Keratinocyte (primary cell): ENCODE results near the gene GLUD1. TPM values are rescaled to one million over a fixed set of nuclear protein-coding genes. Genes with fewer than 3 reads are reported as not detected.

ENCODE experiments used
- DNase-seq: peaks from one replicate; pipeline ENCODE4 v3.0.0-alpha.2; 2011; ENCODE audit warnings: low read depth, missing footprints, low spot score
- FAIRE-seq: peaks from 2 replicates; lab custom pipeline; 2011; peaks lifted over from hg19 to GRCh38; lab: Jason Lieb, UNC
- H2AFZ ChIP-seq: 2 replicates; pipeline ENCODE4 v1.6.0; 2012; ENCODE audit warnings: low read length, control low read depth, inconsistent platforms; ENCODE audit not compliant: control insufficient read depth
- H3K27ac ChIP-seq: 2 replicates; pipeline ENCODE4 v1.5.1; 2011; ENCODE audit warnings: low read length; ENCODE audit not compliant: control insufficient read depth, insufficient read depth
- H3K27me3 ChIP-seq: 3 replicates; pipeline ENCODE4 v1.6.0; 2011; ENCODE audit warnings: low read length; ENCODE audit not compliant: control insufficient read depth, insufficient read depth; ENCODE audit errors: extremely low read depth
- H3K36me3 ChIP-seq, 2 experiments: 2 replicates in 1 of 2; 3 replicates in 1 of 2; pipeline ENCODE4 v1.5.1; 2011; ENCODE audit warnings: low read length in 2 of 2, mild to moderate bottlenecking in 1 of 2; ENCODE audit not compliant: control insufficient read depth in 2 of 2, insufficient read depth in 2 of 2; ENCODE audit errors: extremely low read depth in 1 of 2
- H3K4me1 ChIP-seq: 3 replicates; pipeline ENCODE4 v1.5.1; 2011; ENCODE audit warnings: low read length; ENCODE audit not compliant: control insufficient read depth, insufficient read depth; ENCODE audit errors: extremely low read depth
- H3K4me2 ChIP-seq: 3 replicates; pipeline ENCODE4 v1.6.0; 2011; ENCODE audit warnings: low read depth, low read length; ENCODE audit not compliant: control insufficient read depth, insufficient read depth; ENCODE audit errors: extremely low read depth
- H3K4me3 ChIP-seq, 3 experiments: fragments of 200-600 bp in 1 of 3; sonication (generic) in 1 of 3; 2 replicates in 2 of 3; 3 replicates in 1 of 3; pipeline ENCODE4 v1.5.1; 2011 to 2016; ENCODE audit warnings: low read length in 3 of 3, mild to moderate bottlenecking in 3 of 3, control low read depth in 2 of 3, inconsistent platforms in 1 of 3, low read depth in 1 of 3, mixed read lengths in 1 of 3, mixed run types in 1 of 3, moderate library complexity in 1 of 3; ENCODE audit not compliant: control insufficient read depth in 2 of 3, insufficient read depth in 2 of 3; ENCODE audit errors: extremely low read depth in 1 of 3
- H3K79me2 ChIP-seq: 2 replicates; pipeline ENCODE4 v1.6.0; 2012; ENCODE audit warnings: low read length; ENCODE audit not compliant: control insufficient read depth, insufficient read depth
- H3K9ac ChIP-seq: 3 replicates; pipeline ENCODE4 v1.6.0; 2011; ENCODE audit warnings: low read length; ENCODE audit not compliant: control insufficient read depth, insufficient read depth; ENCODE audit errors: extremely low read depth
- H3K9me1 ChIP-seq: 3 replicates; pipeline ENCODE4 v1.6.0; 2011; ENCODE audit warnings: low read length; ENCODE audit not compliant: control insufficient read depth, insufficient read depth; ENCODE audit errors: extremely low read depth
- H3K9me3 ChIP-seq: 2 replicates; pipeline ENCODE4 v1.5.1; 2012; ENCODE audit warnings: low read depth, low read length; ENCODE audit not compliant: control insufficient read depth
- H4K20me1 ChIP-seq: 3 replicates; pipeline ENCODE4 v1.6.0; 2011; ENCODE audit warnings: low read length; ENCODE audit not compliant: control insufficient read depth, insufficient read depth; ENCODE audit errors: extremely low read depth
- EZH2 ChIP-seq: IDR thresholded peaks from one replicate; pipeline ENCODE4 v1.6.1; 2012; ENCODE audit warnings: inconsistent platforms, mild to moderate bottlenecking, low read length, moderate library complexity
- dilution Hi-C: fragments of 300-500 bp; cut with MboI; formaldehyde crosslinking; loops from one replicate; pipeline ENCODE4 v1.7.0; 2020; ENCODE audit warnings: low sequenced_read_pairs; ENCODE audit not compliant: extremely low pct_ligation_motif_present
- polyA plus RNA-seq, 5 experiments: library from polyadenylated mRNA; depleted of rRNA in 3 of 5; stranded (reverse) in 3 of 5; stranded (forward) in 1 of 5; unstranded in 1 of 5; fragments of >200 nt; gene quantifications; 1 replicate in 1 of 5; 2 replicates in 3 of 5; 3 replicates in 1 of 5; pipeline versions ENCODE4 v1.2.1 to v1.2.3, GENCODE V29; 2011 to 2012; ENCODE audit warnings: missing spikeins in 2 of 5, low read depth in 1 of 5, low replicate concordance in 1 of 5
- TF ChIP-seq, protein P1 (sequence below), 3 experiments: IDR thresholded peaks in 1 of 3; conservative IDR thresholded peaks in 1 of 3; optimal IDR thresholded peaks in 1 of 3; 2 replicates in 2 of 3; 3 replicates in 1 of 3; pipeline versions ENCODE3 to v1.5.1; 2011; ENCODE audit warnings: low read length in 3 of 3, mild to moderate bottlenecking in 3 of 3, moderate library complexity in 2 of 3, control low read depth in 1 of 3, inconsistent platforms in 1 of 3; ENCODE audit not compliant: insufficient read depth in 2 of 3; ENCODE audit errors: extremely low read depth in 1 of 3

Gene GLUD1
- polyA plus RNA-seq, 1 donor (not counting 4 experiments of a cell fraction or from before 2014, with no cell fraction given): 124 TPM

DNA sequence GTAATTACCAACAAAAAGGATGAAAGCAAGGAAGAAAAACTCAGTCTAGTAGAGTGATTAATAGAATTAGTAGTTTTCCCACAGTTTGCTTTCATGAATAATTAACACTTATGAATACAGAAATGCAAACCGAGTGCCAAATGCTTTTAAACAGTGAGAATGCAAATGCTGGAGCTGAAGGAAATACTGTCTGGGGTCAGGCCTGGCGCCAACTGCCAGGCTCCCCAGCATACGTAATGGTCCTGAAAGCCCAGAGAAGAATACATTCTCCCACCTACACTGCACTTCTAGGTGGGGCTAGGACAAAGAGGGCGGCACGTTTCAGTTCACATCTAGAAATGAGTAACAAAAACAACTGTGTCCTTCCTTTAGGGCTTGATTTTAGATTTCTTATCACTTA is 30.0 kb downstream of the GLUD1 start:
- Histone ChIP-seq H3K4me3 (no peak overlapping the region), H3K36me3 (peaks cover 16 to 49% of the 10 kb centered on the region in 2 experiments), H3K9me1 (no peaks in the 10 kb centered on the region), H3K4me1 (no peaks in the 10 kb centered on the region), H3K4me2 (no peak overlapping the region), H3K27ac (no peak overlapping the region), H3K27me3 (no peaks in the 10 kb centered on the region), H3K79me2 (no peaks in the 10 kb centered on the region), H2AFZ (no peak overlapping the region), H3K9ac (no peak overlapping the region), H4K20me1 (no peaks in the 10 kb centered on the region), H3K9me3 (no peaks in the 10 kb centered on the region)
- FAIRE-seq (no peak), DNase-seq (no peak)
- TF ChIP-seq, protein P1, sequence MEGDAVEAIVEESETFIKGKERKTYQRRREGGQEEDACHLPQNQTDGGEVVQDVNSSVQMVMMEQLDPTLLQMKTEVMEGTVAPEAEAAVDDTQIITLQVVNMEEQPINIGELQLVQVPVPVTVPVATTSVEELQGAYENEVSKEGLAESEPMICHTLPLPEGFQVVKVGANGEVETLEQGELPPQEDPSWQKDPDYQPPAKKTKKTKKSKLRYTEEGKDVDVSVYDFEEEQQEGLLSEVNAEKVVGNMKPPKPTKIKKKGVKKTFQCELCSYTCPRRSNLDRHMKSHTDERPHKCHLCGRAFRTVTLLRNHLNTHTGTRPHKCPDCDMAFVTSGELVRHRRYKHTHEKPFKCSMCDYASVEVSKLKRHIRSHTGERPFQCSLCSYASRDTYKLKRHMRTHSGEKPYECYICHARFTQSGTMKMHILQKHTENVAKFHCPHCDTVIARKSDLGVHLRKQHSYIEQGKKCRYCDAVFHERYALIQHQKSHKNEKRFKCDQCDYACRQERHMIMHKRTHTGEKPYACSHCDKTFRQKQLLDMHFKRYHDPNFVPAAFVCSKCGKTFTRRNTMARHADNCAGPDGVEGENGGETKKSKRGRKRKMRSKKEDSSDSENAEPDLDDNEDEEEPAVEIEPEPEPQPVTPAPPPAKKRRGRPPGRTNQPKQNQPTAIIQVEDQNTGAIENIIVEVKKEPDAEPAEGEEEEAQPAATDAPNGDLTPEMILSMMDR (optimal IDR thresholded peaks at IDR 0.05 in 1 of 3, IDR thresholded peaks at IDR 0.05 in 1 of 3, conservative IDR thresholded peaks at IDR 0.05 in 1 of 3; ENCODE audit: extremely low read depth in 1 of 3, insufficient read depth in 2 of 3, low read length in 3 of 3): no peak
- TF ChIP-seq EZH2: no peak
- dilution Hi-C loops: no loop called here

DNA sequence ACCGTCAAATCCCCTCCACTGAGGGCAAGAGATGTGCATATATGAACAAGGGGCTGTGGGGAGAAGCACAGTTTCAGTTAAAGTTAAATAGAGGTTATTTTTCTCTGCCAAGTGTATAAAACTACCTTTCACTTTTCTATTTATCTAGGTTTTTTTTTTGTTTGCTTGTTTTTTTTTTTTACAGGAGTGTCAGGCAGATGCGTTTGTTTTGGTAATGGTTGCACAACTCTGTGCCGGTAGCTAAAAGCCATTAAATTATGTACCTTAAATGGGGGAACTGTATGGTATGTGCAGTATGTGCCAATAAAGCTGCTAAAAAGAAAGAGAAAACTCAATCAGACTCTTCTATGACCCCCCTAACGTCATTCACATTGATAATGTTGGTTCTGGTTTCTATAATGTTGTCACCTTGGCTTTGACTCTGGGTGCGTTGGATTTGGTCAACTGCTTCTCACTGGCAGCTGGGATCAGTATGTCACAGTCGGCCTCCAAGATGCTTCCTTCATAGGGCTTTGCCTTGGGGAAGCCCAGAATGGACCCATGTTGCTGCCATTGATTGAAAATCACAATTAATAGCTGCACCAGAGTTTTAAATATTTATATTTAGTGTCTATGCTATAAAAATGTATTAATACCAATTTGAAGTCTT is 34.2 kb downstream of the GLUD1 start:
- peaks cover 14 to 28% of the 10 kb centered on the region in 2 experiments for H3K36me3 ChIP-seq
- TF ChIP-seq EZH2: no peak
- TF ChIP-seq, protein P1 (optimal IDR thresholded peaks at IDR 0.05 in 1 of 3, IDR thresholded peaks at IDR 0.05 in 1 of 3, conservative IDR thresholded peaks at IDR 0.05 in 1 of 3; ENCODE audit: extremely low read depth in 1 of 3, insufficient read depth in 2 of 3, low read length in 3 of 3): no peak
- DNase-seq: no peak
- FAIRE-seq: no peak
- H3K9ac ChIP-seq: no peak overlapping the region
- H3K4me2 ChIP-seq: no peak overlapping the region
- H2AFZ ChIP-seq: no peak overlapping the region
- H3K9me3 ChIP-seq: no peaks in the 10 kb centered on the region
- dilution Hi-C loops: no loop called here
- H3K27me3 ChIP-seq: no peaks in the 10 kb centered on the region
- no peak overlapping the region for H3K4me3 ChIP-seq
- no peak overlapping the region for H3K27ac ChIP-seq
- H3K79me2 ChIP-seq: no peaks in the 10 kb centered on the region
- H4K20me1 ChIP-seq: no peaks in the 10 kb centered on the region
- H3K9me1 ChIP-seq: no peaks in the 10 kb centered on the region
- no peaks in the 10 kb centered on the region for H3K4me1 ChIP-seq
